ENCODE measurements around the gene HDAC4.

- TF ChIP-seq EZH2phosphoT487 (IDR thresholded peaks at IDR 0.05; ENCODE audit: low read length) (no peak), CTCF (IDR thresholded peaks at IDR 0.05; ENCODE audit: low read length) (no peak)
Observed at GRCh38 chr2:239193401-239193811, 207.4 kb downstream of the HDAC4 start.
